ENCODE results near the gene GABPB1. TPM values are rescaled to one million over a fixed set of nuclear protein-coding genes. Genes with fewer than 3 reads are reported as not detected.

The GABPB1 gene
- polyA plus RNA-seq, 2 donors = 5.1 to 7.3 TPM

- no peak within 1 kb of the TSS for H3K27ac ChIP-seq (ENCODE audit: low read depth in 2 of 2, low read length in 1 of 2)
- H3K27me3 ChIP-seq (ENCODE audit: control insufficient read depth in 1 of 2, insufficient read depth in 2 of 2, low read length in 2 of 2) = no peaks in the 10 kb centered on the region
- H3K36me3 ChIP-seq (ENCODE audit: control insufficient read depth in 2 of 2, insufficient read depth in 2 of 2, low read length in 1 of 2) = no peaks in the 10 kb centered on the region
- H3K4me1 ChIP-seq (ENCODE audit: control insufficient read depth in 2 of 2, insufficient read depth in 2 of 2, low read length in 1 of 2) = no peaks in the 10 kb centered on the region
- 71 to 79% methylated on average over 9 of the region's 9 CpGs for WGBS, 2 donors
- H3K9me3 ChIP-seq (ENCODE audit: control insufficient read depth in 2 of 2, insufficient read depth in 1 of 2, low read depth in 1 of 2, low read length in 1 of 2) = no peaks in the 10 kb centered on the region
- no peak within 1 kb of the TSS for H3K4me3 ChIP-seq (ENCODE audit: low read depth in 1 of 2, low read length in 2 of 2)
Observed at GRCh38 chr15:50265620-50266019, 89.4 kb downstream of the GABPB1 start, which contains the start of gene HDC. HDC (minus strand) TSS chr15:50265726; CDS start chr15:50265623, 103 bp downstream.

GRCh38 chr15:50262533-50262932, 92.5 kb downstream of the GABPB1 start:
- Histone ChIP-seq H3K4me3 (ENCODE audit: low read depth in 1 of 2, low read length in 2 of 2) (no peak overlapping the region), H3K4me1 (ENCODE audit: control insufficient read depth in 2 of 2, insufficient read depth in 2 of 2, low read length in 1 of 2) (peaks cover 0 to under 1% of the 10 kb centered on the region in 2 donors), H3K27me3 (ENCODE audit: control insufficient read depth in 1 of 2, insufficient read depth in 2 of 2, low read length in 2 of 2) (no peaks in the 10 kb centered on the region), H3K36me3 (ENCODE audit: control insufficient read depth in 2 of 2, insufficient read depth in 2 of 2, low read length in 1 of 2) (no peaks in the 10 kb centered on the region), H3K27ac (ENCODE audit: low read depth in 2 of 2, low read length in 1 of 2) (no peak overlapping the region), H3K9me3 (ENCODE audit: control insufficient read depth in 2 of 2, insufficient read depth in 1 of 2, low read depth in 1 of 2, low read length in 1 of 2) (no peaks in the 10 kb centered on the region)
- 60 to 65% methylated on average over 4 of the region's 4 CpGs for WGBS, 2 donors

- Histone ChIP-seq H3K4me1 (ENCODE audit: control insufficient read depth in 2 of 2, insufficient read depth in 2 of 2, low read length in 1 of 2) (peaks cover 0 to 6% of the 10 kb centered on the region in 2 donors), H3K4me3 (ENCODE audit: low read depth in 1 of 2, low read length in 2 of 2) (no peak overlapping the region), H3K9me3 (ENCODE audit: control insufficient read depth in 2 of 2, insufficient read depth in 1 of 2, low read depth in 1 of 2, low read length in 1 of 2) (no peaks in the 10 kb centered on the region), H3K36me3 (ENCODE audit: control insufficient read depth in 2 of 2, insufficient read depth in 2 of 2, low read length in 1 of 2) (no peaks in the 10 kb centered on the region), H3K27ac (ENCODE audit: low read depth in 2 of 2, low read length in 1 of 2) (no peak overlapping the region), H3K27me3 (ENCODE audit: control insufficient read depth in 1 of 2, insufficient read depth in 2 of 2, low read length in 2 of 2) (no peaks in the 10 kb centered on the region)
- WGBS, 2 donors = 88 to 92% methylated on average over 3 of the region's 3 CpGs
Observed at GRCh38 chr15:50261981-50262380, 93.0 kb downstream of the GABPB1 start.

- 62 to 75% methylated on average over 2 of the region's 2 CpGs for WGBS, 2 donors
- no peaks in the 10 kb centered on the region for H3K36me3 ChIP-seq (ENCODE audit: control insufficient read depth in 2 of 2, insufficient read depth in 2 of 2, low read length in 1 of 2)
- no peak overlapping the region for H3K27ac ChIP-seq (ENCODE audit: low read depth in 2 of 2, low read length in 1 of 2)
- H3K4me1 ChIP-seq (ENCODE audit: control insufficient read depth in 2 of 2, insufficient read depth in 2 of 2, low read length in 1 of 2) = peaks cover 0 to 6% of the 10 kb centered on the region in 2 donors
- no peaks in the 10 kb centered on the region for H3K9me3 ChIP-seq (ENCODE audit: control insufficient read depth in 2 of 2, insufficient read depth in 1 of 2, low read depth in 1 of 2, low read length in 1 of 2)
- no peaks in the 10 kb centered on the region for H3K27me3 ChIP-seq (ENCODE audit: control insufficient read depth in 1 of 2, insufficient read depth in 2 of 2, low read length in 2 of 2)
- no peak overlapping the region for H3K4me3 ChIP-seq (ENCODE audit: low read depth in 1 of 2, low read length in 2 of 2)
Observed at GRCh38 chr15:50260969-50261496, 94.0 kb downstream of the GABPB1 start.

GRCh38 chr15:50259276-50259675, 95.7 kb downstream of the GABPB1 start:
- no peaks in the 10 kb centered on the region for H3K36me3 ChIP-seq (ENCODE audit: control insufficient read depth in 2 of 2, insufficient read depth in 2 of 2, low read length in 1 of 2)
- no peak overlapping the region for H3K27ac ChIP-seq (ENCODE audit: low read depth in 2 of 2, low read length in 1 of 2)
- no peaks in the 10 kb centered on the region for H3K9me3 ChIP-seq (ENCODE audit: control insufficient read depth in 2 of 2, insufficient read depth in 1 of 2, low read depth in 1 of 2, low read length in 1 of 2)
- no peak overlapping the region for H3K4me3 ChIP-seq (ENCODE audit: low read depth in 1 of 2, low read length in 2 of 2)
- no peaks in the 10 kb centered on the region for H3K27me3 ChIP-seq (ENCODE audit: control insufficient read depth in 1 of 2, insufficient read depth in 2 of 2, low read length in 2 of 2)
- H3K4me1 ChIP-seq (ENCODE audit: control insufficient read depth in 2 of 2, insufficient read depth in 2 of 2, low read length in 1 of 2) = peaks cover 0 to 6% of the 10 kb centered on the region in 2 donors
- 83 to 89% methylated on average over 5 of the region's 5 CpGs for WGBS, 2 donors

GRCh38 chr15:50257924-50258323, 97.1 kb downstream of the GABPB1 start:
- WGBS, 2 donors = 81 to 85% methylated on average over 3 of the region's 3 CpGs

GRCh38 chr15:50257332-50257731, 97.7 kb downstream of the GABPB1 start:
- Histone ChIP-seq H3K4me1 (ENCODE audit: control insufficient read depth in 2 of 2, insufficient read depth in 2 of 2, low read length in 1 of 2) (peaks cover 0 to 6% of the 10 kb centered on the region in 2 donors), H3K27me3 (ENCODE audit: control insufficient read depth in 1 of 2, insufficient read depth in 2 of 2, low read length in 2 of 2) (no peaks in the 10 kb centered on the region), H3K4me3 (ENCODE audit: low read depth in 1 of 2, low read length in 2 of 2) (no peak overlapping the region), H3K27ac (ENCODE audit: low read depth in 2 of 2, low read length in 1 of 2) (no peak overlapping the region), H3K9me3 (ENCODE audit: control insufficient read depth in 2 of 2, insufficient read depth in 1 of 2, low read depth in 1 of 2, low read length in 1 of 2) (no peaks in the 10 kb centered on the region), H3K36me3 (ENCODE audit: control insufficient read depth in 2 of 2, insufficient read depth in 2 of 2, low read length in 1 of 2) (no peaks in the 10 kb centered on the region)
- WGBS, 2 donors = 55 to 67% methylated on average over 8 of the region's 8 CpGs

More at GRCh38 chr15:50257924-50258323, 97.1 kb downstream of the GABPB1 start:
- Histone ChIP-seq H3K4me3 (ENCODE audit: low read depth in 1 of 2, low read length in 2 of 2) (no peak overlapping the region), H3K27me3 (ENCODE audit: control insufficient read depth in 1 of 2, insufficient read depth in 2 of 2, low read length in 2 of 2) (no peaks in the 10 kb centered on the region), H3K27ac (ENCODE audit: low read depth in 2 of 2, low read length in 1 of 2) (no peak overlapping the region), H3K9me3 (ENCODE audit: control insufficient read depth in 2 of 2, insufficient read depth in 1 of 2, low read depth in 1 of 2, low read length in 1 of 2) (no peaks in the 10 kb centered on the region), H3K36me3 (ENCODE audit: control insufficient read depth in 2 of 2, insufficient read depth in 2 of 2, low read length in 1 of 2) (no peaks in the 10 kb centered on the region), H3K4me1 (ENCODE audit: control insufficient read depth in 2 of 2, insufficient read depth in 2 of 2, low read length in 1 of 2) (peaks cover 0 to 6% of the 10 kb centered on the region in 2 donors)

- H3K36me3 ChIP-seq (ENCODE audit: control insufficient read depth in 2 of 2, insufficient read depth in 2 of 2, low read length in 1 of 2) = no peaks in the 10 kb centered on the region
- WGBS, 2 donors = 53 to 57% methylated on average over 5 of the region's 5 CpGs
Observed at GRCh38 chr15:50256188-50257041, 98.6 kb downstream of the GABPB1 start.

GRCh38 chr15:50252556-50252955, 102.4 kb downstream of the GABPB1 start:
- no peaks in the 10 kb centered on the region for H3K36me3 ChIP-seq (ENCODE audit: control insufficient read depth in 2 of 2, insufficient read depth in 2 of 2, low read length in 1 of 2)
- H3K27ac ChIP-seq (ENCODE audit: low read depth in 2 of 2, low read length in 1 of 2) = no peak overlapping the region
- no peaks in the 10 kb centered on the region for H3K9me3 ChIP-seq (ENCODE audit: control insufficient read depth in 2 of 2, insufficient read depth in 1 of 2, low read depth in 1 of 2, low read length in 1 of 2)
- H3K27me3 ChIP-seq (ENCODE audit: control insufficient read depth in 1 of 2, insufficient read depth in 2 of 2, low read length in 2 of 2) = no peaks in the 10 kb centered on the region
- H3K4me1 ChIP-seq (ENCODE audit: control insufficient read depth in 2 of 2, insufficient read depth in 2 of 2, low read length in 1 of 2) = peaks cover 0 to 10% of the 10 kb centered on the region in 2 donors
- 95% methylated on average over 11 of the region's 11 CpGs for WGBS, 2 donors
- H3K4me3 ChIP-seq (ENCODE audit: low read depth in 1 of 2, low read length in 2 of 2) = no peak overlapping the region

More at GRCh38 chr15:50256188-50257041, 98.6 kb downstream of the GABPB1 start:
- Histone ChIP-seq H3K4me1 (ENCODE audit: control insufficient read depth in 2 of 2, insufficient read depth in 2 of 2, low read length in 1 of 2) (peaks cover 0 to 6% of the 10 kb centered on the region in 2 donors), H3K27me3 (ENCODE audit: control insufficient read depth in 1 of 2, insufficient read depth in 2 of 2, low read length in 2 of 2) (no peaks in the 10 kb centered on the region), H3K27ac (ENCODE audit: low read depth in 2 of 2, low read length in 1 of 2) (no peak overlapping the region), H3K9me3 (ENCODE audit: control insufficient read depth in 2 of 2, insufficient read depth in 1 of 2, low read depth in 1 of 2, low read length in 1 of 2) (no peaks in the 10 kb centered on the region), H3K4me3 (ENCODE audit: low read depth in 1 of 2, low read length in 2 of 2) (no peak overlapping the region)

Data from esophagus (tissue), 2 donors.